Astrocyte (in vitro differentiated cells and primary cell): ENCODE measurements around the gene OR14C36.

Experiments
- EZH2 ChIP-seq: IDR thresholded peaks from 2 replicates; pipeline ENCODE4 v1.6.1; 2012; ENCODE audit warnings: mild to moderate bottlenecking, low read length, inconsistent platforms; ENCODE audit not compliant: insufficient read depth
- TF ChIP-seq, protein P1 (sequence below): IDR thresholded peaks from 2 replicates; pipeline ENCODE4 v1.5.1; 2011; ENCODE audit warnings: low read depth, mild to moderate bottlenecking, inconsistent platforms, low read length, moderate library complexity; ENCODE audit not compliant: insufficient read depth

DNA sequence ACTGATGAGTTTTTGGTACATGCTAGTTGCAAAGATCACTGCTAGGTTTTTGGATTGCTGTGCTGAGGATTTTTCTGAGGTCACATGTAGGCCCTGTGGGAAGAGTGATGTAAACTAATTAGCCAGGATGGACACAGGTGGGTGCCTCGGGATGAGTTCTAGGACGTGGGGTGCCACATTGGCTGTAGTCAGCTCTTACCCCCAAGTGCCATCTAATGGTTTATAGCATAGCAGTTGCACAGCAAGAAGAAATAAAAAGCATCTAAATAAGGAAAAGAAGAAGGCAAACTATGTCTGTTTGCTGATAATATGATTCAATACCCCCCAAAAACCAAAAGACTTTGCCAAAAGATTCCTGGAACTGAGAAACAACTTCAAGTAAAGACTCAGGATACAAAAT lies 44.5 kb downstream of the OR14C36 start:
- TF ChIP-seq, protein P1, sequence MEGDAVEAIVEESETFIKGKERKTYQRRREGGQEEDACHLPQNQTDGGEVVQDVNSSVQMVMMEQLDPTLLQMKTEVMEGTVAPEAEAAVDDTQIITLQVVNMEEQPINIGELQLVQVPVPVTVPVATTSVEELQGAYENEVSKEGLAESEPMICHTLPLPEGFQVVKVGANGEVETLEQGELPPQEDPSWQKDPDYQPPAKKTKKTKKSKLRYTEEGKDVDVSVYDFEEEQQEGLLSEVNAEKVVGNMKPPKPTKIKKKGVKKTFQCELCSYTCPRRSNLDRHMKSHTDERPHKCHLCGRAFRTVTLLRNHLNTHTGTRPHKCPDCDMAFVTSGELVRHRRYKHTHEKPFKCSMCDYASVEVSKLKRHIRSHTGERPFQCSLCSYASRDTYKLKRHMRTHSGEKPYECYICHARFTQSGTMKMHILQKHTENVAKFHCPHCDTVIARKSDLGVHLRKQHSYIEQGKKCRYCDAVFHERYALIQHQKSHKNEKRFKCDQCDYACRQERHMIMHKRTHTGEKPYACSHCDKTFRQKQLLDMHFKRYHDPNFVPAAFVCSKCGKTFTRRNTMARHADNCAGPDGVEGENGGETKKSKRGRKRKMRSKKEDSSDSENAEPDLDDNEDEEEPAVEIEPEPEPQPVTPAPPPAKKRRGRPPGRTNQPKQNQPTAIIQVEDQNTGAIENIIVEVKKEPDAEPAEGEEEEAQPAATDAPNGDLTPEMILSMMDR = no peak
- no peak for TF ChIP-seq EZH2
